ENCODE measurements around the gene TMPRSS4. TPM values are rescaled to one million over a fixed set of nuclear protein-coding genes. Genes with fewer than 3 reads are reported as not detected.

Gene TMPRSS4
- total and polyA plus RNA-seq, 4 donors = 0.08 to 0.33 (median 0.24) TPM; not detected in 1

DNA sequence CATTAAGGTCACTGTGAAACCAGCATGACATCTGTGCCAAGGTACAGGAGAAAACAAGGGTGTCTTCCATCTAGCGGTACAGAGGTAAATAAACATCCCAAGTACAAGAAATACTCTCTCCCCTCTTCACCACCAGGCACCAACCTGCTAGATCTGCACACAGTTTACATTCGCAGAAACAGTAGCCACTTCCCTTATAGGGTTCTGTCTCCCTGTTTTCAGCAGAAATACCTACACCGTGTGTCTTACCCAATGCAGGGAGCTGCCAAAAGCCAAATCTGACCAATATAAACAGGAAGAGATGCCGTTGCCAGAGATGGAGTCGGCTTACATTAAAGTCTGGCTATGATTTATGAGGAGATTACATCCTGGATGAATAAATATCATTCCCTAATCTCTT, 74.6 kb downstream of the TMPRSS4 start:
- Histone ChIP-seq H3K9me3 (ENCODE audit: control insufficient read depth in 4 of 4, low read length in 3 of 4) (no peaks in the 10 kb centered on the region), H3K4me3 (ENCODE audit: low read depth in 1 of 3, low read length in 3 of 3) (no peak overlapping the region), H3K27me3 (ENCODE audit: control insufficient read depth in 4 of 4, insufficient read depth in 4 of 4, low read length in 3 of 4) (peaks cover 7 to 20% (median 9%) of the 10 kb centered on the region in 4 donors), H3K27ac (ENCODE audit: low read depth in 1 of 2, low read length in 2 of 2) (no peak overlapping the region), H3K4me1 (ENCODE audit: control insufficient read depth in 4 of 4, insufficient read depth in 4 of 4, low read length in 3 of 4) (peaks cover 5 to 10% (median 6%) of the 10 kb centered on the region in 4 donors), H3K9ac (ENCODE audit: low read depth in 1 of 2, low read length in 2 of 2) (no peak overlapping the region), H3K36me3 (ENCODE audit: control insufficient read depth in 4 of 4, insufficient read depth in 3 of 4, low read depth in 1 of 4, low read length in 3 of 4) (no peaks in the 10 kb centered on the region)
- DNase-seq (ENCODE audit: low spot score) = no peak
- 65% methylated on average over 5 of the region's 5 CpGs for WGBS
- TF ChIP-seq REST (IDR thresholded peaks at IDR 0.05) = no peak
- no peak for TF ChIP-seq NR2F2 (IDR thresholded peaks at IDR 0.05)
- TF ChIP-seq RAD21 (IDR thresholded peaks at IDR 0.05) = no peak
- no peak for TF ChIP-seq SP1 (IDR thresholded peaks at IDR 0.05)
- no peak for TF ChIP-seq HNF4A (conservative IDR thresholded peaks at IDR 0.05)
- no peak for TF ChIP-seq EGR1 (IDR thresholded peaks at IDR 0.05; ENCODE audit: low read depth in 2 of 2)
- TF ChIP-seq RXRA (IDR thresholded peaks at IDR 0.05) = no peak
- no peak for TF ChIP-seq FOXA1 (IDR thresholded peaks at IDR 0.05)

DNA sequence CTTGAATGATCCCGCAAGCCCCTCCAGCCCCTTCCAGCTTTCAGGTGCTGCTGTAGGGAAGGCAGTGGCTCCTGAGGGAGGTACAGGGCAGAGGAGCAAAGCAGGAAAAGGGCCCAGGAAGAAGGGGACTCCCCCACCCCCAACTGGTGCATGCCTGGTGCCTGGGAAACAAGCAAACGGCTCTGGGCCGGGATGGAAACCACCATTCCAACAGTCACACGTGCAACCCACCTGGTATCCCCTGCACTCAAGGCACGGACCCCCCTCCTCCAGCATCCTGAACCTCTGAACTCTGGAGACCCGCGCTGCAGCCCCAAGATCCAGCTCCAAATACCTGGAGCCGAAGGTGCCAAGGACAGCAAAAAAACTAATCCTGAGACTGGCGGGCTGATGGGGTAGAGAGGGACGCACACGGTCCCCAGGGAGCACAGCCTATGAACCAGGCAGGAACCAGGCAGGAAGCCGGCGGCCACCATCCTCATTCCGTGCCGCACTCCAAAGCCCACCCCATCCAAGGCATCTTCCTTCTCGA, 75.2 kb downstream of the TMPRSS4 start:
- Histone ChIP-seq H3K27ac (ENCODE audit: low read depth in 1 of 2, low read length in 2 of 2) (no peak overlapping the region), H3K9me3 (ENCODE audit: control insufficient read depth in 4 of 4, low read length in 3 of 4) (no peaks in the 10 kb centered on the region), H3K27me3 (ENCODE audit: control insufficient read depth in 4 of 4, insufficient read depth in 4 of 4, low read length in 3 of 4) (peaks cover 7 to 24% (median 9%) of the 10 kb centered on the region in 4 donors), H3K4me3 (ENCODE audit: low read depth in 1 of 3, low read length in 3 of 3) (peak overlapping the region in 1 of 3 donors; percentile 46), H3K4me1 (ENCODE audit: control insufficient read depth in 4 of 4, insufficient read depth in 4 of 4, low read length in 3 of 4) (peaks cover 5 to 10% (median 6%) of the 10 kb centered on the region in 4 donors), H3K9ac (ENCODE audit: low read depth in 1 of 2, low read length in 2 of 2) (no peak overlapping the region), H3K36me3 (ENCODE audit: control insufficient read depth in 4 of 4, insufficient read depth in 3 of 4, low read depth in 1 of 4, low read length in 3 of 4) (no peaks in the 10 kb centered on the region)
- 29% methylated on average over 16 of the region's 16 CpGs for WGBS
- TF ChIP-seq YY1 (IDR thresholded peaks at IDR 0.05) = no peak
- TF ChIP-seq ZBTB33 (IDR thresholded peaks at IDR 0.05) = no peak
- TF ChIP-seq, protein P1, sequence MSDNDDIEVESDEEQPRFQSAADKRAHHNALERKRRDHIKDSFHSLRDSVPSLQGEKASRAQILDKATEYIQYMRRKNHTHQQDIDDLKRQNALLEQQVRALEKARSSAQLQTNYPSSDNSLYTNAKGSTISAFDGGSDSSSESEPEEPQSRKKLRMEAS (IDR thresholded peaks at IDR 0.05) = no peak
- no peak for TF ChIP-seq NR2F2 (IDR thresholded peaks at IDR 0.05)
- TF ChIP-seq RAD21 (IDR thresholded peaks at IDR 0.05) = no peak
- TF ChIP-seq HNF4G (IDR thresholded peaks at IDR 0.05) = no peak
- no peak for TF ChIP-seq JUND (IDR thresholded peaks at IDR 0.05)
- TF ChIP-seq HNF4A (conservative IDR thresholded peaks at IDR 0.05) = no peak
- TF ChIP-seq SP1 (IDR thresholded peaks at IDR 0.05) = no peak
- TF ChIP-seq REST (IDR thresholded peaks at IDR 0.05) = no peak
- no peak for TF ChIP-seq FOXA1 (IDR thresholded peaks at IDR 0.05)
- DNase-seq (ENCODE audit: low spot score) = no peak
